PC-3 (cell line): ENCODE results near the gene RENBP.

ENCODE experiments used
- CTCF ChIP-seq: fragments of 300-600 bp; sonication (generic); conservative IDR thresholded peaks from 2 replicates; pipeline ENCODE4 v1.5.1; 2017; ENCODE audit warnings: antibody characterized with exemption, low read depth, mild to moderate bottlenecking, low read length
- EZH2phosphoT487 ChIP-seq: fragments of 300-600 bp; sonication (generic); IDR thresholded peaks from 2 replicates; pipeline ENCODE4 v1.6.1; 2018; ENCODE audit warnings: mild to moderate bottlenecking, antibody characterized with exemption, low read length, borderline replicate concordance

- TF ChIP-seq CTCF, result no peak
- no peak for TF ChIP-seq EZH2phosphoT487
Observed at GRCh38 chrX:153907456-153907855, 37.0 kb downstream of the RENBP start.
